Left lung (tissue), 10 donors: ENCODE data around the gene MAK. TPM values are rescaled to one million over a fixed set of nuclear protein-coding genes. Genes with fewer than 3 reads are reported as not detected.
A peak's percentile ranks its signal among the peaks of the same experiment; 100 is the strongest.

Experiments
- ATAC-seq: fragments of 200-7000 bp; cut with Tn5 transposase; one replicate; pipeline ENCODE4 v1.9.1; 2020; ENCODE audit warnings: moderate library complexity
- DNase-seq, 4 donors: peaks; one replicate each; pipeline ENCODE4 v3.0.0-alpha.2; 2013 to 2020
- H3K27ac ChIP-seq, 2 donors: fragments of 200-600 bp; sonication (generic) in 1 of 2; one replicate each; pipeline versions ENCODE4 v1.5.0 to v1.8.0; 2020 to 2021
- H3K27me3 ChIP-seq, 2 donors: fragments of 200-600 bp; sonication (generic) in 1 of 2; one replicate each; pipeline versions ENCODE4 v1.5.0 to v1.8.0; 2020 to 2021
- H3K36me3 ChIP-seq, 2 donors: fragments of 200-600 bp; sonication (generic) in 1 of 2; one replicate each; pipeline versions ENCODE4 v1.5.0 to v1.8.0; 2020 to 2021
- H3K4me1 ChIP-seq, 2 donors: fragments of 200-600 bp; one replicate each; pipeline ENCODE4 v1.8.0; 2021
- H3K4me3 ChIP-seq, 2 donors: fragments of 200-600 bp; sonication (generic) in 1 of 2; one replicate each; pipeline versions ENCODE4 v1.5.0 to v1.8.0; 2020 to 2021; ENCODE audit warnings: mild to moderate bottlenecking in 1 of 2
- H3K9me3 ChIP-seq, 2 donors: fragments of 200-600 bp; sonication (generic) in 1 of 2; one replicate each; pipeline versions ENCODE4 v1.5.0 to v1.8.0; 2020 to 2021
- intact Hi-C, 2 donors: fragments of 100-400 bp; cut with DNase I; formaldehyde crosslinking; loops; one replicate each; pipeline versions ENCODE4 v1.11.2 to v1.14.2; 2022
- polyA plus RNA-seq, 6 donors: library from polyadenylated mRNA; unstranded; fragments of 120-200 nt; gene quantifications; one replicate each; pipeline ENCODE4 v1.2.1, GENCODE V29; 2013; ENCODE audit not compliant: insufficient read length in 6 of 6
- total RNA-seq, 2 donors: library from RNA; stranded (reverse); fragmentation: NEBNext Ultra II Directional; extraction: Animal tissue kit (Norgen Biotek cat#: 25700); gene quantifications; one replicate each; pipeline ENCODE4 v1.2.1, GENCODE V29; 2021
- TF ChIP-seq, protein P1 (sequence below), 2 donors: fragments of 200-600 bp; sonication (generic) in 1 of 2; IDR thresholded peaks; one replicate each; pipeline versions ENCODE4 v1.5.0 to v1.8.0; 2021; ENCODE audit warnings: antibody characterized with exemption in 2 of 2
- donor health status: DM: no; HTN: yes; CAD: no.
- donor health status: DM: no; HTN: no; CAD: no.

MAK gene
- total and polyA plus RNA-seq, 8 donors: 0.26 to 3.8 (median 2.7) TPM

DNA sequence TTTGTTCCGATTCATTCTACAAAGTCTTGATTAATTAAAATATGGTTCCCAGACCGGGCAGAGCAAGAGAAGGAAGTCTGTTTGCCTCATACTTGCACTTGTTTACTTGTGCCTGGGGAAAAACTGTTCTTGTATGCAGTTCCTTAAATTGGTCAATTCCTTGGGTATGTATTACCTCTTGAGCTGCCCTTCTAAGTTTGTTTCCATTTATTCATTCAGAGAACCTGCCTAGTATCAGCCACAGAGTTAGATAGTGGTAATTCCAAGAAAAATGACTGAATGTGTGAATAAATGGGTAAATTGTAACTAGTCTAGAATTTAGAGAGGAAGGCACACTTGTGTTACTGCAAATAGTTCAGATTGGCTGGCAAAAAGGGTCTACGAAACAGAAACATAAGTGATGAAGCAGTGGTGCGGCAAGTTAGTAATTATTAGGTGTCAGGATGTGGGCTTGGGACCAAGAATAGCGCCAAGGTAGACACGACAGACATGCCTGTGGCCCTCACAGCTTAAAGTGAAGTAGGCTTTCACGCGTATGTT is 525 bp upstream of the MAK start:
- Histone ChIP-seq H3K36me3 (no peaks in the 10 kb centered on the region), H3K27me3 (peaks cover 0 to 29% of the 10 kb centered on the region in 2 donors), H3K27ac (peak overlapping the region; percentile 36 to 88), H3K4me1 (peaks cover 0 to 20% of the 10 kb centered on the region in 2 donors), H3K9me3 (no peaks in the 10 kb centered on the region), H3K4me3 (peak overlapping the region; percentile 69)
- DNase-seq: no peak
- peak; percentile 46 for ATAC-seq
- TF ChIP-seq, protein P1, sequence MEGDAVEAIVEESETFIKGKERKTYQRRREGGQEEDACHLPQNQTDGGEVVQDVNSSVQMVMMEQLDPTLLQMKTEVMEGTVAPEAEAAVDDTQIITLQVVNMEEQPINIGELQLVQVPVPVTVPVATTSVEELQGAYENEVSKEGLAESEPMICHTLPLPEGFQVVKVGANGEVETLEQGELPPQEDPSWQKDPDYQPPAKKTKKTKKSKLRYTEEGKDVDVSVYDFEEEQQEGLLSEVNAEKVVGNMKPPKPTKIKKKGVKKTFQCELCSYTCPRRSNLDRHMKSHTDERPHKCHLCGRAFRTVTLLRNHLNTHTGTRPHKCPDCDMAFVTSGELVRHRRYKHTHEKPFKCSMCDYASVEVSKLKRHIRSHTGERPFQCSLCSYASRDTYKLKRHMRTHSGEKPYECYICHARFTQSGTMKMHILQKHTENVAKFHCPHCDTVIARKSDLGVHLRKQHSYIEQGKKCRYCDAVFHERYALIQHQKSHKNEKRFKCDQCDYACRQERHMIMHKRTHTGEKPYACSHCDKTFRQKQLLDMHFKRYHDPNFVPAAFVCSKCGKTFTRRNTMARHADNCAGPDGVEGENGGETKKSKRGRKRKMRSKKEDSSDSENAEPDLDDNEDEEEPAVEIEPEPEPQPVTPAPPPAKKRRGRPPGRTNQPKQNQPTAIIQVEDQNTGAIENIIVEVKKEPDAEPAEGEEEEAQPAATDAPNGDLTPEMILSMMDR (IDR thresholded peaks at IDR 0.05): no peak
- intact Hi-C loops: no loop called here

DNA sequence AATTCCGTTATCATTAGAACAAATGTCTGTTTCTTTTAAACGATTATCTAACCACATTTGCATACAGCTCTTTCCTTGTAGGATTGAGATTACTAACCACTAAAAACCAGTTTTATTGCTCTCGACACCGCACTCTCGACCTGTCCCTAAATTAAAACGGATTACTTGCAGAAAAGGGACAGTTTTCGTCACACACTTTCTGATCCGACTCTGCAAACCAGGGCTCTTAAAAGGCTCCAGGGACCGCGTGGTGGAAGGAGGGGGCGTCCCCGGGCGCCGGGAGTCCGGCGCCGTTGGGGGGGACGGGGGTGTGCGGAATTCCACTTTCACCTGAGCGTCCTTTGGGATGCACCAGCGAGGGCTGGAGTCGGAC is 731 bp downstream of the MAK start:
- peak overlapping the region in 1 of 2 donors; percentile 88 for H3K27ac ChIP-seq
- peaks cover 0 to 29% of the 10 kb centered on the region in 2 donors for H3K27me3 ChIP-seq
- ATAC-seq: peak; percentile 30
- DNase-seq: peak in 2 of 4 donors; percentile 24 to 35
- no peaks in the 10 kb centered on the region for H3K36me3 ChIP-seq
- intact Hi-C loops: no loop called here
- H3K9me3 ChIP-seq: no peaks in the 10 kb centered on the region
- peaks cover 0 to 20% of the 10 kb centered on the region in 2 donors for H3K4me1 ChIP-seq
- H3K4me3 ChIP-seq: peak overlapping the region; percentile 69
- TF ChIP-seq, protein P1 (IDR thresholded peaks at IDR 0.05): no peak

DNA sequence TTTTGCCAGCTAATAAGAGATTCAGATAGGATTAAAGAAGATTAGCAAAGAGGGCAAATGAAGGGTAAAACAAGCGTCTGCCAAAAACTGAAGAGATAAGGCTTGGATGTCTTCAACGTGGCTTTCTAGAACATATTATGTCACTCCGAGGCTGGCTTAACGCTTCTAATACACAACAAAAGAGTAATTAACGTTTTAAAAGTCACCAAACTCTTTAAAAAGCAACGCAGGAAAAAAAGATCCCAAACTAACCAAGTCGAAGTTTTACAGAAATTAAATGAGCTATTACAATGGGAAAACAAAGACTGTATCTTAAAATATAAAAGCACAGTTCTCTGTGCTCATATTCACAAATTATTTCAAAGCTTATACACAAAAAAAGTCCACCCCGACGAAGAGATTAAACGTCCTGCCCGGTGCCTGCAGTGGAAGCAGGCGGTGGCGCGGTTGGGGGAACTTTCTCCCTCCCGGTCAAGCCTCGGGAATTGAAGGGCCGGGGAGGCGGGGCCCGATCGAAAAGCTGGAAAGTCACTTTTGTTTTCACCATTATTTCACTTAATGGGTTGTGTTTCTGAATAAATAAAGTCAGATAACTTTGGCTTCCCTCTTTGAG is 1.2 kb downstream of the MAK start:
- H3K36me3 ChIP-seq: no peaks in the 10 kb centered on the region
- ATAC-seq: peak; percentile 21

GRCh38 chr6:10834823-10835222 is 3.5 kb downstream of the MAK start:
- intact Hi-C loops: no loop called here
- Histone ChIP-seq H3K9me3 (no peaks in the 10 kb centered on the region), H3K4me1 (peaks cover 0 to 20% of the 10 kb centered on the region in 2 donors), H3K4me3 (no peak overlapping the region), H3K27ac (no peak overlapping the region), H3K27me3 (peaks cover 0 to 29% of the 10 kb centered on the region in 2 donors), H3K36me3 (no peaks in the 10 kb centered on the region)
- DNase-seq: no peak
- TF ChIP-seq, protein P1 (IDR thresholded peaks at IDR 0.05): no peak
- no peak for ATAC-seq

More for the DNA sequence above, 1.2 kb downstream of the MAK start:
- H3K4me1 ChIP-seq: peaks cover 0 to 20% of the 10 kb centered on the region in 2 donors
- peak; percentile 16 to 84 (median 48) for DNase-seq
- no peaks in the 10 kb centered on the region for H3K9me3 ChIP-seq
- intact Hi-C loops: no loop called here
- peaks cover 0 to 29% of the 10 kb centered on the region in 2 donors for H3K27me3 ChIP-seq
- TF ChIP-seq, protein P1 (IDR thresholded peaks at IDR 0.05): no peak
- H3K27ac ChIP-seq: no peak overlapping the region
- H3K4me3 ChIP-seq: peak overlapping the region; percentile 69

DNA sequence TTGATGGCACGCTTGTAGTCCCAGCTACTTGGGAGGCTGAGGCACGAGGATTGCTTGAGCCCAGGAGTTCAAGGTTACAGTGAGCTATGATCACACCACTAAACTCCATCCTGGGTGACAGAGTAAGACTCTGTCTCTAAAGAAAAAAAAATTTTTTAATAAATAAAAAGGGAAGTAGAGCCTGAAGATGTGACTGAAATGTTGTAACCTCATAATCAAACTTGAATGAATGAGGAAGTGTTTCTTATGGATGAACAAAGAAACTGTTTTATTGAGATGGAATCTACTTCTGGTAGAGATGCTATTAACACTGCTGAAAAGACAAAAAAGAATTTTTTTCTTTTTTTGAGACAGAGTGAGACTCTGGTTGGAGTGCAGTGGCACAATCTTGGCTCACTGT is 6.7 kb downstream of the MAK start:
- Histone ChIP-seq H3K4me3 (no peak overlapping the region), H3K9me3 (no peaks in the 10 kb centered on the region), H3K27ac (no peak overlapping the region), H3K27me3 (peaks cover 0 to 12% of the 10 kb centered on the region in 2 donors), H3K4me1 (no peaks in the 10 kb centered on the region), H3K36me3 (no peaks in the 10 kb centered on the region)
- DNase-seq: no peak
- TF ChIP-seq, protein P1 (IDR thresholded peaks at IDR 0.05): no peak
- no peak for ATAC-seq
- intact Hi-C loops: no loop called here
